HL-60 (cell line): ENCODE results near the gene TANGO6.

Experiments
- DNase-seq, 2 experiments: peaks; one replicate each; pipeline ENCODE4 v3.0.0-alpha.2; 2010 to 2020; ENCODE audit warnings: low read depth in 1 of 2, low spot score in 1 of 2
- H3K27ac ChIP-seq: fragments of 250-450 bp; sonication (Bioruptor Pico); replicated peaks from 2 replicates; pipeline ENCODE4 v1.5.1; 2020; ENCODE audit warnings: mild to moderate bottlenecking, moderate library complexity
- H3K27me3 ChIP-seq: fragments of 250-450 bp; sonication (Bioruptor Pico); 2 replicates; pipeline ENCODE4 v1.5.1; 2021; ENCODE audit warnings: mild to moderate bottlenecking, moderate library complexity; ENCODE audit not compliant: insufficient read depth, poor library complexity, severe bottlenecking
- H3K4me3 ChIP-seq: replicated peaks from 2 replicates; pipeline ENCODE4 v1.5.1; 2011; ENCODE audit warnings: mild to moderate bottlenecking, control low read depth, low read length; ENCODE audit not compliant: insufficient read depth
- GABPA ChIP-seq: IDR thresholded peaks from 2 replicates; pipeline ENCODE4 v1.6.1; 2012; ENCODE audit warnings: low read depth
- POLR2AphosphoS5 ChIP-seq: IDR thresholded peaks from 2 replicates; pipeline ENCODE4 v1.6.1; 2012; ENCODE audit warnings: low read depth
- REST ChIP-seq: IDR thresholded peaks from 2 replicates; pipeline ENCODE4 v1.6.1; 2012; ENCODE audit warnings: low read depth; ENCODE audit not compliant: insufficient replicate concordance
- SPI1 ChIP-seq: IDR thresholded peaks from 2 replicates; pipeline ENCODE4 v1.6.1; 2012; ENCODE audit warnings: low read depth, mild to moderate bottlenecking, borderline replicate concordance
- TF ChIP-seq, protein P1 (sequence below): IDR thresholded peaks from one replicate; pipeline ENCODE4 v1.5.1; 2011; ENCODE audit warnings: low read length, control low read depth, inconsistent platforms; ENCODE audit not compliant: insufficient read depth

The TANGO6 gene

DNA sequence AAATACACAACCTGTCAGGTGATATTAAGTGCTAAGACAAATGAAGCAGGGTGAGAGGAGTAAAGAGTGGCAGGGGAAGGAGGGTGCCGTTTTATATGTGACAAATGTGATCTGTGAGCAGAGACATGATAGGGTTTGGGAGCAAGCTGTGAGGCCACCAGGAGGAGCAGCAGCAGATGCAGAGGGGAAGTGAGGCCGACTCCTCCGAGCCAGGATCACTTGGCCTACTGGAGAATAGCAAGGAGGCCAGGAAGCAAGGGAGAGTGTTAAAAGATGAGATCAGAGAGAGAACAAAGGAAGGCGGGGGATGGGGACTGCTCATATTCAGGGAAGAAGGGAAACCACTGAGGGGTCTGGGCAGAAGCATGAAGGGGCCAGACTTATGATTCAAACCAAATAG, 129.4 kb downstream of the TANGO6 start:
- no peak overlapping the region for H3K4me3 ChIP-seq
- TF ChIP-seq SPI1, result peak; percentile 47; the same call in 1 of the 2 replicates
- no peak for TF ChIP-seq GABPA
- TF ChIP-seq, protein P1, sequence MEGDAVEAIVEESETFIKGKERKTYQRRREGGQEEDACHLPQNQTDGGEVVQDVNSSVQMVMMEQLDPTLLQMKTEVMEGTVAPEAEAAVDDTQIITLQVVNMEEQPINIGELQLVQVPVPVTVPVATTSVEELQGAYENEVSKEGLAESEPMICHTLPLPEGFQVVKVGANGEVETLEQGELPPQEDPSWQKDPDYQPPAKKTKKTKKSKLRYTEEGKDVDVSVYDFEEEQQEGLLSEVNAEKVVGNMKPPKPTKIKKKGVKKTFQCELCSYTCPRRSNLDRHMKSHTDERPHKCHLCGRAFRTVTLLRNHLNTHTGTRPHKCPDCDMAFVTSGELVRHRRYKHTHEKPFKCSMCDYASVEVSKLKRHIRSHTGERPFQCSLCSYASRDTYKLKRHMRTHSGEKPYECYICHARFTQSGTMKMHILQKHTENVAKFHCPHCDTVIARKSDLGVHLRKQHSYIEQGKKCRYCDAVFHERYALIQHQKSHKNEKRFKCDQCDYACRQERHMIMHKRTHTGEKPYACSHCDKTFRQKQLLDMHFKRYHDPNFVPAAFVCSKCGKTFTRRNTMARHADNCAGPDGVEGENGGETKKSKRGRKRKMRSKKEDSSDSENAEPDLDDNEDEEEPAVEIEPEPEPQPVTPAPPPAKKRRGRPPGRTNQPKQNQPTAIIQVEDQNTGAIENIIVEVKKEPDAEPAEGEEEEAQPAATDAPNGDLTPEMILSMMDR, result no peak
- TF ChIP-seq REST, result no peak
- no peak for TF ChIP-seq POLR2AphosphoS5
- H3K27me3 ChIP-seq, result no peaks in the 10 kb centered on the region
- DNase-seq, result no peak
- no peak overlapping the region for H3K27ac ChIP-seq

GRCh38 chr16:68973611-68974120, 130.3 kb downstream of the TANGO6 start:
- no peak for DNase-seq
- Histone ChIP-seq H3K27me3 (no peaks in the 10 kb centered on the region), H3K27ac (no peak overlapping the region), H3K4me3 (no peak overlapping the region)
- TF ChIP-seq POLR2AphosphoS5 (no peak), REST (no peak), SPI1 (no peak), GABPA (no peak)
- TF ChIP-seq, protein P1, result no peak

DNA sequence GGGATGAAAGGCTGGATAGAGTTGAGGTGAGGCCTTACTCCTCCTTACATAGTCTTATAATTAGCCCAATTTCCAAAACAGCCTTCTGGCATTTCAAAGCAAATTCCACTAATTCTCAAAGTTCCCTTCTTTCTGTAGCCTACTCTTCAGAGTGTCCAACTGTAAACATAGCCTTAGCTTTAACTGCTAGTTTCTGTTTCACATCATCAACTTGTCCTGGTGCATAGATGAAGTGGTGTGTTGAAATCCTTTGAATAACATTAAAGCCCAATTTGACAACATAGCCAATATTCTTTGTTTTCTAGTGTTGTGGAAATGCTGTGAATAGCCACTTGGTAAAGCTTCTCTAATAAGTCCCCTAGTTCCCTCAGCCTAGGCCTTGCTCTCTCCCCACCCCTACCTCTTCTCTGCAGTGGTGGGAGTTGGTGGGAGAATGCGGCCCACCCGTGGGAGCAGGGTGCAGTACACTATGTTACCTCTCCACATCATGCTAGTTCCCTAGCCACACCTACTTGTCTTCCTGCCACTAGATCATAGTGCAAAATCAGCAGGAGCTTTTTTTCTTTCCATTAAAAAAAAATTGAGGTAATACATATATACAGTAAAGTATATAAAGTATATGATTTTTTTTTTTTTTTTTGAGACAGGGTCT, 135.1 kb downstream of the TANGO6 start:
- Histone ChIP-seq H3K4me3 (no peak overlapping the region), H3K27me3 (no peaks in the 10 kb centered on the region), H3K27ac (no peak overlapping the region)
- no peak for DNase-seq
- TF ChIP-seq, protein P1, result no peak
- TF ChIP-seq GABPA, result no peak
- no peak for TF ChIP-seq SPI1
- TF ChIP-seq REST, result no peak
- no peak for TF ChIP-seq POLR2AphosphoS5
